ENCODE results near the gene LRMDA. TPM values are rescaled to one million over a fixed set of nuclear protein-coding genes. Genes with fewer than 3 reads are reported as not detected.

Gene LRMDA
- total RNA-seq, 4 donors from 2014 or later = 0.88 to 14.1 (median 5.1) TPM; not detected in 1

DNA sequence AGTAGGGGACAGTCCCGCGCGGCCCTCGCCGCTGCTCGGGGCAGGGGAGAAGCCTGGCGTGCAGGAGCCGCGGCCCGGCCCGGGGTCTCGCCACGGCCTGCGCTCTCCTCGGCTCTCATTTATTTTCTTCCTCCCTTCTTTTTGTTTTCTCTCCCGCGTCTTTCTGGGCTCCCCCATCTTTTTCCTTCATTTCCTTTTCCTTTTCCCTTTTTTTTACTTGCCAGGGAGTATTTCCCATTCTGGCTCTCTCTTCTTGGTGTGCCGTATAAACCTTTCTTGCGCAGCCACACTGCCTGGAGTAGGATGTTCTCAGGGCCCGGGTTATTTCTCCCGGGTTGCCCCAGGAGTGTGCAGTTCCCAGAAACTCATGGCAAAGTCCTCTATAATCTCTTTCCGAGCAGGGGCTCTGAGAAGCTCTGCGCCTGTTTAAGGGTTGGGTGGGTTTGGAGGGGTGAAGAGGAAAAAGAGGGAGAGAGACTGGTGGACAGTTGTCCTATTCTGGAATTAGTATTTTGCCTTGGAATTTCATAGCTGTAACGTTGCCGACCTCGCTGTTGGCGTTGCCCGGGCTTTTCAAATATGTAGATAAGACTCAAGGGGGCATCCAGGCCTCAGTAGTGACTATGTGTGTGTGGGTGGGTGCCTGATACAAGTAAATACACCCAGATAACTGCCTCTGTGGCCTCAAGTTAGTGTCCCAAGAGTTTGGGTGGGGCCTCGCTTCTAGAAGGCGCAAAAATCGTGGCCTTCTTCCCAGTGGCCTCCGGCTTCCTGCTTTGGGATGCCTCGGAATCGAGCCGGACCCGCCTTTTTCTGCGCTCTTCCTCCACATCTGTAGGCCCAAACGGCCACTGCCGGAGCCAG is 25.6 kb upstream of the LRMDA start:
- Histone ChIP-seq H3K4me1 (peaks cover 23 to 80% (median 24%) of the 10 kb centered on the region in 3 donors), H3K4me3 (peak overlapping the region; percentile 66 to 96 (median 90)), H3K36me3 (no peaks in the 10 kb centered on the region), H3K27ac (peak overlapping the region; percentile 92 to 99 (median 98)), H3K9me3 (no peaks in the 10 kb centered on the region), H3K27me3 (peaks cover 0 to 20% (median 0%) of the 10 kb centered on the region in 4 donors)
- DNase-seq = no peak
- WGBS, 2 donors = 26 to 32% methylated on average over 35 of the region's 39 CpGs
- no peak for TF ChIP-seq POLR2A (IDR thresholded peaks at IDR 0.05)
- TF ChIP-seq, protein P1, sequence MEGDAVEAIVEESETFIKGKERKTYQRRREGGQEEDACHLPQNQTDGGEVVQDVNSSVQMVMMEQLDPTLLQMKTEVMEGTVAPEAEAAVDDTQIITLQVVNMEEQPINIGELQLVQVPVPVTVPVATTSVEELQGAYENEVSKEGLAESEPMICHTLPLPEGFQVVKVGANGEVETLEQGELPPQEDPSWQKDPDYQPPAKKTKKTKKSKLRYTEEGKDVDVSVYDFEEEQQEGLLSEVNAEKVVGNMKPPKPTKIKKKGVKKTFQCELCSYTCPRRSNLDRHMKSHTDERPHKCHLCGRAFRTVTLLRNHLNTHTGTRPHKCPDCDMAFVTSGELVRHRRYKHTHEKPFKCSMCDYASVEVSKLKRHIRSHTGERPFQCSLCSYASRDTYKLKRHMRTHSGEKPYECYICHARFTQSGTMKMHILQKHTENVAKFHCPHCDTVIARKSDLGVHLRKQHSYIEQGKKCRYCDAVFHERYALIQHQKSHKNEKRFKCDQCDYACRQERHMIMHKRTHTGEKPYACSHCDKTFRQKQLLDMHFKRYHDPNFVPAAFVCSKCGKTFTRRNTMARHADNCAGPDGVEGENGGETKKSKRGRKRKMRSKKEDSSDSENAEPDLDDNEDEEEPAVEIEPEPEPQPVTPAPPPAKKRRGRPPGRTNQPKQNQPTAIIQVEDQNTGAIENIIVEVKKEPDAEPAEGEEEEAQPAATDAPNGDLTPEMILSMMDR (IDR thresholded peaks at IDR 0.05) = no peak
- intact Hi-C loops (cut with DNase I) = loop anchor here (10.0 kb wide), 1 partner anchor 249 kb away; no protein-coding TSS in a partner anchor

DNA sequence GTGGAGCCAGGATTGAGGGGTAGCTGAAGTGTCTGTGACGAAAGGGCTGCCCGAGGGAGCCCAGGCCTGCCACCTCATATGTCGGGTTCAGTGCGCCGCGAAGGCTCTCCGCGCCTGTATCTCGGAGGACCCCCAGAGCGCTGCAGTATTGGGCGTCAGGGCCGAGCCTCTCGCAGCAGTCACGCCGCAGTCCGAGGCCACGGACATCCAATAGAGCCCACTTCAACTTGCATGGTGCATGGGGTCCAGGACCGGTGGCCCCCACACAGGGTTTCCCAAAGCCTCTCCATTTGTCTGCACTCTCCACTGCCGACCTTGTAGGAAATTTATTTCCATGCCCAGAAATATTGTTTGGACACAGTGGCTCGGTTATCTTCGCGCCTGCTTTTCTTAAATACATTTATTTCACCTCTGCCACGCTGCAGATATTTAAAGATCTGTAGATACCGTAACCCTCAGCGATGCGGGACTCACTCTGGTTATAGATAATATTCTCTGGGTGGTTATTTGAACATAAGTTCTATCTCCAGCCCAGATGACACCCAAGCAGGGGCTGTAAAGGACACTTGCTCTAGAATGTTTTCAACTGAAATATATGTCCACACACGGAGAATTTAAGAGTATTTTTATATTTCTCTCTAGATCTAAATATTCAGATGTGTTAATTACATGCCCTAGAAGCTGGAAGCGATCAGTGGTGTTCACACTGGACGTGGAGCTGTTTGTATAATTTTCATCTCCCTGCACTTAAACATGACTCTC is 24.8 kb upstream of the LRMDA start:
- Histone ChIP-seq H3K27me3 (peaks cover 0 to 20% (median 0%) of the 10 kb centered on the region in 4 donors), H3K9me3 (no peaks in the 10 kb centered on the region), H3K4me1 (peaks cover 23 to 87% (median 24%) of the 10 kb centered on the region in 3 donors), H3K4me3 (peak overlapping the region; percentile 64 to 96 (median 90)), H3K27ac (peak overlapping the region; percentile 92 to 99 (median 98)), H3K36me3 (no peaks in the 10 kb centered on the region)
- 29 to 46% methylated on average over 12 of the region's 29 CpGs for WGBS, 2 donors
- TF ChIP-seq POLR2A (IDR thresholded peaks at IDR 0.05) = no peak
- TF ChIP-seq, protein P1 (IDR thresholded peaks at IDR 0.05) = no peak
- intact Hi-C loops (cut with DNase I) = loop anchor here (10.0 kb wide), 1 partner anchor 248 kb away; no protein-coding TSS in a partner anchor
- DNase-seq = no peak

DNA sequence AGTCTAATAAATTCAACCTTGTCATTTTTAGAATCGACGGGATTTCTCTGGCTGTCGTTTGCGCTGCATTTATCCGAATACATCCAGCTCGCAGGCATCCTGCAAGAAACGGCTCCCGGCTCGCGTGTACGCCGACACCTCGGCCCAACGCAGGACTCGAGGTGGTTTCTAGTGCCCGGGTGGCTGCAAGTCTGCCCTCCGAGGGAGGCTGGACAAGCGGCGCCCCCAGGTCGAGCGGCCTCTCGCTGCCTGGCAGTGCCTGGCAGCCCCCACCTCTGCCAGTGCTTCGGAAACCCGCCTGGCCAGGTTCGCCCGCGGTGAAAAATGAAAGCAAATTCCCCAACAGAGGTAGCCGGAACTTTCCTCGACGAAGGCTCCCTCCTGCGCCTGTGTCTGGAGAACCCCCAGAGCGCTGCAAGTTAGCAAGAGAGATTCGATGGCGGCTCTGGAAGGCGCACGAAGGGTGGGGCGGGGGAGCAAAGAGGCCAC is 24.2 kb upstream of the LRMDA start:
- TF ChIP-seq, protein P1 (IDR thresholded peaks at IDR 0.05) = peak in 1 of 6 experiments; percentile 9
- TF ChIP-seq POLR2A (IDR thresholded peaks at IDR 0.05) = no peak
- 14 to 54% methylated on average over 13 to 14 of the region's 37 CpGs for WGBS, 2 donors
- Histone ChIP-seq H3K4me1 (peaks cover 23 to 87% (median 24%) of the 10 kb centered on the region in 3 donors), H3K36me3 (no peaks in the 10 kb centered on the region), H3K27ac (peak overlapping the region; percentile 92 to 99 (median 98)), H3K27me3 (peaks cover 0 to 20% (median 0%) of the 10 kb centered on the region in 4 donors), H3K4me3 (peak overlapping the region; percentile 64 to 96 (median 90)), H3K9me3 (no peaks in the 10 kb centered on the region)
- no peak for DNase-seq
- intact Hi-C loops (cut with DNase I) = loop anchor here (10.0 kb wide), 1 partner anchor 248 kb away; no protein-coding TSS in a partner anchor

DNA sequence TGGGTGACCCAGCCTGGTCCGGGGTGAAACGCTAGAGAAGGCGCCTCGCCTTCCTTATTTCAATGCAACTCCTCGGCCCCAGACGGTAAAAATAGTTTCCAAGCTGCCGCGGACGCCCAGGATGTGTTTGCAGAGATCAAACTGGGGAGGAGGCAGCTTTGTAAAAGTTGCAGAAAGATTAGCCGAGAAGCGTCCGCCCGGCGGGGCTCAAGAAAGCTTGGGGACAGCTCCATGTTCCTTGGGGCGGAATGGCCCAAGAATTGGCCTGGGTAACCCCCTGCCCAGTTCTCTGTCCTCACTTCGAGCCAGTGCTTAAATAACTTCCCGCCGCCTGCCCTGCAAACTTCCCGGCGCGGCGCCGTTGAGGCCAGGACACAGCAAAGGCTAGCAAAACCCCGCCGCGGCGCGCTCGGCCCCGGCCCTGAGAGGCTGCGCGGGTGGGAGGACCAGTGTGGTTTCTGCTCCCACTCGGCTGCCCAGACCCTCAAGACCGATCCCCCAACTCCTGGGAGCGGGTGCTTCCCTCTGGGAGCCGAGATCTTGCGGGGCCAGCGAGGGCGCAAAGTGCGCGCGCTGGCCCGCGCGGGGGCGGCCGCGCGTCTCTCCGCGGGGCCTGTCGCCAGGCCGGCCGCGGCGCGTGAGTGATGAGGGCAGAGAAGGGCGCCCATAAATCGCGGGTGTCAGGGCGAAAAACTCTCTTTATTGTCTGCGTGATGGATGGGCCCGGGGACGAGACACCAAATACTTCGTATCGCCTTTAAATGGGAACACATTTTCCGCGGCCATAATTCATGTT is 23.5 kb upstream of the LRMDA start:
- 7 to 10% methylated on average over 19 to 26 of the region's 68 CpGs for WGBS, 2 donors
- TF ChIP-seq POLR2A (IDR thresholded peaks at IDR 0.05) = peak in 1 of 4 donors; percentile 19
- TF ChIP-seq, protein P1 (IDR thresholded peaks at IDR 0.05) = peak in 2 of 6 experiments; percentile 6 to 25
- Histone ChIP-seq H3K36me3 (no peaks in the 10 kb centered on the region), H3K27ac (peak overlapping the region; percentile 92 to 99 (median 98)), H3K4me3 (peak overlapping the region; percentile 64 to 96 (median 90)), H3K27me3 (peaks cover 0 to 20% (median 0%) of the 10 kb centered on the region in 4 donors), H3K4me1 (peaks cover 23 to 85% (median 24%) of the 10 kb centered on the region in 3 donors), H3K9me3 (no peaks in the 10 kb centered on the region)
- no peak for DNase-seq
- intact Hi-C loops (cut with DNase I) = loop anchor here (10.0 kb wide), 1 partner anchor 247 kb away; no protein-coding TSS in a partner anchor
